Epithelial cell of prostate (primary cell): ENCODE measurements around the gene CYP46A1.

Source experiments
- DNase-seq: peaks from one replicate; pipeline ENCODE4 v3.0.0-alpha.2; 2011; ENCODE audit warnings: low read depth, low spot score
- H3K27ac ChIP-seq: fragments of 450-650 bp; 2 replicates; pipeline ENCODE4 v1.5.1; 2017; ENCODE audit warnings: mild to moderate bottlenecking

The CYP46A1 gene

DNA sequence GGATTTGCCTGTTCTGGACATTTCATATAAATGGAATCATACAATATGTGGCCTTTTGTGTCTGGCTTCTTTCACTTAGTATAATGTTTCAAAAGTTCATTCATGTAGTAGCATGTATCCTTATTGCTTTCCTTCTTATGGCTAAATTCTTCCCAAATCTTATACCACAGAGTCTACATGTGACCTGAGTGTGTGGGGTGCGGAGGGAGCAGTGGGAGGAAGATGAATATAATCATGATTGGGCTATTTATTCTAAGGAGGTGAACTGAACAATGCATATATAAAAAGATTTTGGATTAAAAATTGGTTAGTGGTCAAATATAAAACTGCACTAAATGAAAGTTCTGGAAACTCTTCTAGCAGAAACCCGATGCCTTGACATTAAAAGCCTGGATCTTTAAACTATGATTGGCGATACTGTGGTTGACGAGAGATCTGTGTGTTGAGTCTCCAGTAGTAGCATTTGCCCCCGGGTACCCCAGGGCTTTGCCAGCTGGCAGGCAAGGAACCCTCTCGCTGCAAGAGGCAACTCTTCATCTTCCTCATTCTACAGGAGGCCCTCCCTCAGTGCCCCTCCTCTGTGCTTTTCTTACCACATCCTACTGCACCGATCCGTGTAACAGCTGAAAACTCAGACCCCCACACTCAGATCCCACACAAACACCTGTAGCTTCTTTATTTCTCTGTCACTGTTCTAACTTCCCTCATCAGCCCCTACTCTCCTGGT is 2.6 kb downstream of the CYP46A1 start:
- DNase-seq: no peak
- H3K27ac ChIP-seq: no peak overlapping the region

- no peak for DNase-seq
- H3K27ac ChIP-seq: no peak overlapping the region
Measured at GRCh38 chr14:99687284-99688209, 3.4 kb downstream of the CYP46A1 start.

DNA sequence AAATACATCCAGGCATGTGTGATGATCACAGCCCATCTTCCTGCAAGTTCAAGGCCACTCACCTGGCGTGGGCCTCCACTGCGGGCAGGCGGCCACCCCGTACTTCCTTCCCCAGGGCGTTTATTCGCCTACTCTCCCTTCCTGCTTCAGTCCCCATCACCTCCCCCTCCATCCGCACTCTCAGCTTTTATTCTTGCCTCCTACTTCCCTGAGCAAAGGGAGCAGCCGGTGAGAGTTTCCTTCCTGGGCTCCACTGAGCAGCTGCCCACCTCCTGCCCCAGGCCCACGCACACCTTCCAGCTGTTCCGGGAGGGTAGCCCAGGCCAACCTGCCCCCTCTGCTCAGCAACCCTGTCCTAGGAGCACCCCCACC is 4.1 kb downstream of the CYP46A1 start:
- no peak for DNase-seq
- H3K27ac ChIP-seq: no peak overlapping the region

GRCh38 chr14:99688629-99689028 is 4.5 kb downstream of the CYP46A1 start:
- DNase-seq: no peak
- H3K27ac ChIP-seq: no peak overlapping the region

GRCh38 chr14:99689266-99690236 is 5.5 kb downstream of the CYP46A1 start:
- no peak overlapping the region for H3K27ac ChIP-seq
- DNase-seq: no peak

GRCh38 chr14:99690636-99691035 is 6.5 kb downstream of the CYP46A1 start:
- H3K27ac ChIP-seq: no peak overlapping the region
- DNase-seq: no peak

- no peak for DNase-seq
Measured at GRCh38 chr14:99691111-99691885, 7.2 kb downstream of the CYP46A1 start.

DNA sequence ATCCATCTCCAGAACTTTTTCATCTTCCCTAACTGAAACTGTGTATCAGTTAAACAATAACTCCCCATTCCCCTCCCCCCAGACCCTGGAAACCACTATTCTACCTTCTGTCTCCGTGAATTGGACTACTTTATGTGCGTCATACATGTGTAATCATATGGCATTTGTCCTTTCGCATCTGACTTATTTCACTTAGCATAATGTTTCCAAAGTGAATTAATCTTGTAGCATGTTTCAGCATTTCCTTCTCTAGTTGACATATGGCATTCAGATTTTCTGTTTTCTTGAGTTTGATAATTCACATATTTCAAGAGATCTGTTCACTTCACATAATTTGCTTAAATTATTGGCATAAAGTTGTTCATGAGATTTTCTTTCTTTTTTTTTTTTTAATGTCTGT is 9.8 kb downstream of the CYP46A1 start:
- no peak overlapping the region for H3K27ac ChIP-seq
- no peak for DNase-seq

More at GRCh38 chr14:99691111-99691885, 7.2 kb downstream of the CYP46A1 start:
- no peak overlapping the region for H3K27ac ChIP-seq

GRCh38 chr14:99696929-99697328 is 12.8 kb downstream of the CYP46A1 start:
- no peak for DNase-seq
- no peak overlapping the region for H3K27ac ChIP-seq

DNA sequence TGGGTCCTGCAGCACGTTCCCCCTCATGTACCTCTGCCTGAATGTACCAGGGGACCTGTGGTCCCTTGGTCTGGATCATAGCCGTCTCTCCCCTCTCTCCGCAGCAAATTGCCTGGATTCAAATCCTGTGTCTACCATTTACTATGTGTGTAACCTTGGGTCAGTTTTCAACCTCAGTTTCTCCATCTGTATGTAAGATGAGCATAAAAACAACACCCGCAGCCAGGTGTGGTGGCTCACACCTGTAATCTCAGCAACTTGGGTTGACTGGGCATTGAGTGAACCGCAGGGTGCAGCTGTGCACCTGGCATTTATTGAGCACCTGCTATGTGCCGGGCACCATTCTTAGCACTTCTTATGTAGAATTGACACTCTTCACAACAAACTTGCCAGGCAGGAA is 14.1 kb downstream of the CYP46A1 start:
- no peak overlapping the region for H3K27ac ChIP-seq
- DNase-seq: no peak

GRCh38 chr14:99698642-99699041 is 14.5 kb downstream of the CYP46A1 start:
- no peak for DNase-seq
- no peak overlapping the region for H3K27ac ChIP-seq

GRCh38 chr14:99699085-99699760 is 15.1 kb downstream of the CYP46A1 start:
- no peak for DNase-seq

DNA sequence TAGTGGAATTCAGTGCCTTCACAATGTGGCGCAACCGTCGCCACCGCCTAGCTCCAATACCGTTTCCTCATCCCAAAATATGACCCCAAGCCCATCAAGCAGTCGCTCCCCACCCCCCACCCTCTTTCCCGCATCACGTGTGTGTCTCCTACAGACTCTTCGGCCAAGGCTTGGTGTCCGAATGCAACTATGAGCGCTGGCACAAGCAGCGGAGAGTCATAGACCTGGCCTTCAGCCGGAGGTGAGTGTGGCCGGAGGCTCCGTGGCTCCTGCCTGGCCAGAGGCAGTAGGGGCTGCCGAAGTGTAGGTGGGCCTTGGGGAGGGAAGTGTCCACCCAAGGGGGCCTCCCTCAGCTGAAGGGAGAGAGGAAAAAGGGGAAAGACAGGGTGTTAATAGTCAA is 15.8 kb downstream of the CYP46A1 start:
- DNase-seq: no peak

More at GRCh38 chr14:99699085-99699760, 15.1 kb downstream of the CYP46A1 start:
- H3K27ac ChIP-seq: no peak overlapping the region

GRCh38 chr14:99700379-99700778 is 16.3 kb downstream of the CYP46A1 start:
- no peak for DNase-seq
- H3K27ac ChIP-seq: no peak overlapping the region

More for the DNA sequence above, 15.8 kb downstream of the CYP46A1 start:
- no peak overlapping the region for H3K27ac ChIP-seq

GRCh38 chr14:99701260-99701659 is 17.2 kb downstream of the CYP46A1 start:
- no peak overlapping the region for H3K27ac ChIP-seq
- DNase-seq: no peak

- DNase-seq: no peak
- H3K27ac ChIP-seq: no peak overlapping the region
Measured at GRCh38 chr14:99702115-99702514, 18.0 kb downstream of the CYP46A1 start.

DNA sequence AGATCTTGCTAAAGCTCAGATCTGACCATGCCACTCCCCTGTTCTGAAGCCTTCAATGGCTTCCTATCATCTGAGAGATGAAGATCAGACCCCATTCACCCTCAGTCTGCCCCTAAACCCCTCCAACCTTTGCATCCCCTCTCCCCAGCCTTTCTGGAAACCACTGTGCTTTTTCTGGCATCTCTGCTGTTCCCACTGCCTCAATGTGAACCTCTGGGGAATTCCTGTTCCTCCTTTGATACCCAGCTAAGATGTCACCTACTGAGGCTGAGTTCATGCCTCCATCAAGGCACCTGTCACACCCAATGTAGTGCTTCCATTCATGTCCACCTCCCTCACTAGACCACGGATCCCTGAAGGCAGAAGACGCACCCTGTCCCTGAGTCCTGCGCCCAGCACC is 19.3 kb downstream of the CYP46A1 start:
- no peak overlapping the region for H3K27ac ChIP-seq
- no peak for DNase-seq

- DNase-seq: no peak
- H3K27ac ChIP-seq: no peak overlapping the region
Measured at GRCh38 chr14:99704037-99704436, 19.9 kb downstream of the CYP46A1 start.
